ENCODE measurements around the gene NME7. TPM values are rescaled to one million over a fixed set of nuclear protein-coding genes. Genes with fewer than 3 reads are reported as not detected.

Gene NME7
- total RNA-seq, 1 experiment from 2014 or later: 30.3 TPM

- intact Hi-C loops (cut with micrococcal nuclease; ENCODE audit: unreplicated experiment): no loop called here
- Histone ChIP-seq H3K27ac (ENCODE audit: low read length) (no peak overlapping the region), H3K4me3 (ENCODE audit: low read depth in 2 of 2, low read length in 2 of 2) (no peak overlapping the region), H3K4me1 (ENCODE audit: control insufficient read depth, insufficient read depth, low read length) (no peaks in the 10 kb centered on the region), H3K36me3 (ENCODE audit: control insufficient read depth, insufficient read depth, low read length) (no peaks in the 10 kb centered on the region), H3K27me3 (ENCODE audit: control insufficient read depth, insufficient read depth, low read length) (no peaks in the 10 kb centered on the region), H3K9me3 (ENCODE audit: control insufficient read depth, insufficient read depth, low read depth, low read length) (no peaks in the 10 kb centered on the region)
- in situ Hi-C loops (cut with HindIII; ENCODE audit: low pct_unique_long_range_greater_than_20kb, low sequenced_read_pairs): no loop called here
- ChIA-PET CTCF (no interaction called here), POLR2A (no interaction called here)
- ATAC-seq (no peak), DNase-seq (ENCODE audit: low read depth, low spot score) (no peak)
- no TSS peak for BruUV-seq (replicated peaks)
- TF ChIP-seq, protein P1, sequence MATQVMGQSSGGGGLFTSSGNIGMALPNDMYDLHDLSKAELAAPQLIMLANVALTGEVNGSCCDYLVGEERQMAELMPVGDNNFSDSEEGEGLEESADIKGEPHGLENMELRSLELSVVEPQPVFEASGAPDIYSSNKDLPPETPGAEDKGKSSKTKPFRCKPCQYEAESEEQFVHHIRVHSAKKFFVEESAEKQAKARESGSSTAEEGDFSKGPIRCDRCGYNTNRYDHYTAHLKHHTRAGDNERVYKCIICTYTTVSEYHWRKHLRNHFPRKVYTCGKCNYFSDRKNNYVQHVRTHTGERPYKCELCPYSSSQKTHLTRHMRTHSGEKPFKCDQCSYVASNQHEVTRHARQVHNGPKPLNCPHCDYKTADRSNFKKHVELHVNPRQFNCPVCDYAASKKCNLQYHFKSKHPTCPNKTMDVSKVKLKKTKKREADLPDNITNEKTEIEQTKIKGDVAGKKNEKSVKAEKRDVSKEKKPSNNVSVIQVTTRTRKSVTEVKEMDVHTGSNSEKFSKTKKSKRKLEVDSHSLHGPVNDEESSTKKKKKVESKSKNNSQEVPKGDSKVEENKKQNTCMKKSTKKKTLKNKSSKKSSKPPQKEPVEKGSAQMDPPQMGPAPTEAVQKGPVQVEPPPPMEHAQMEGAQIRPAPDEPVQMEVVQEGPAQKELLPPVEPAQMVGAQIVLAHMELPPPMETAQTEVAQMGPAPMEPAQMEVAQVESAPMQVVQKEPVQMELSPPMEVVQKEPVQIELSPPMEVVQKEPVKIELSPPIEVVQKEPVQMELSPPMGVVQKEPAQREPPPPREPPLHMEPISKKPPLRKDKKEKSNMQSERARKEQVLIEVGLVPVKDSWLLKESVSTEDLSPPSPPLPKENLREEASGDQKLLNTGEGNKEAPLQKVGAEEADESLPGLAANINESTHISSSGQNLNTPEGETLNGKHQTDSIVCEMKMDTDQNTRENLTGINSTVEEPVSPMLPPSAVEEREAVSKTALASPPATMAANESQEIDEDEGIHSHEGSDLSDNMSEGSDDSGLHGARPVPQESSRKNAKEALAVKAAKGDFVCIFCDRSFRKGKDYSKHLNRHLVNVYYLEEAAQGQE (IDR thresholded peaks at IDR 0.05; ENCODE audit: insufficient read depth in 1 of 2, low read depth in 2 of 2, low read length in 1 of 2): no peak
- TF ChIP-seq CTCF (IDR thresholded peaks at IDR 0.05) (no peak), POLR2AphosphoS5 (IDR thresholded peaks at IDR 0.05; ENCODE audit: low read depth, low read length) (no peak), SIN3A (IDR thresholded peaks at IDR 0.05; ENCODE audit: borderline replicate concordance, insufficient read depth, low read depth, low read length) (no peak), TCF7L2 (IDR thresholded peaks at IDR 0.05; ENCODE audit: low read depth, low read length) (no peak)
Measured at GRCh38 chr1:169318536-169319244, 48.9 kb downstream of the NME7 start.

DNA sequence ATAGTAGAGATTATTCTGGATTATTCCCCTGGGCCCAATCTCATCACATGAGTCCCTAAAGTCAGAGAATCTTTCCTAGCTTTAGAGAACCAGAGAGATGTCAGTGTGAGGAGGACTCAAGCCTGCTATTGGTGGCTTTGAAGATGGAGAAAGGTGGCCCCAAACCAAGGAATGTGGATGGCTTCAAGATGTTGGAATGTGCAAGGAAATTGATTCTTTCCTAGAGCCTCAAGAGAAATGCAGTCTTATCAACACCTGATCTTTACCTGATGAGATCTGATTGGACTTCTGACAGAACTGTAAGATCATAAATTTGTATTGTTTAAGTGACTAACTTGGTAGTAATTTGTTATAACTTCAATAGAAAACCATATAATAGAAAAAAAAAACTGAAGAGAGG is 51.0 kb downstream of the NME7 start:
- DNase-seq (ENCODE audit: low read depth, low spot score): no peak

More for the DNA sequence above, 51.0 kb downstream of the NME7 start:
- ChIA-PET CTCF (no interaction called here), POLR2A (no interaction called here)
- Histone ChIP-seq H3K4me3 (ENCODE audit: low read depth in 2 of 2, low read length in 2 of 2) (no peak overlapping the region), H3K9me3 (ENCODE audit: control insufficient read depth, insufficient read depth, low read depth, low read length) (no peaks in the 10 kb centered on the region), H3K36me3 (ENCODE audit: control insufficient read depth, insufficient read depth, low read length) (no peaks in the 10 kb centered on the region), H3K4me1 (ENCODE audit: control insufficient read depth, insufficient read depth, low read length) (no peaks in the 10 kb centered on the region), H3K27ac (ENCODE audit: low read length) (no peak overlapping the region), H3K27me3 (ENCODE audit: control insufficient read depth, insufficient read depth, low read length) (no peaks in the 10 kb centered on the region)
- ATAC-seq: no peak
- TF ChIP-seq, protein P1 (IDR thresholded peaks at IDR 0.05; ENCODE audit: insufficient read depth in 1 of 2, low read depth in 2 of 2, low read length in 1 of 2): no peak
- TF ChIP-seq CTCF (IDR thresholded peaks at IDR 0.05) (no peak), TCF7L2 (IDR thresholded peaks at IDR 0.05; ENCODE audit: low read depth, low read length) (no peak)
- no TSS peak for BruUV-seq (replicated peaks)
- in situ Hi-C loops (cut with HindIII; ENCODE audit: low pct_unique_long_range_greater_than_20kb, low sequenced_read_pairs): no loop called here
- intact Hi-C loops (cut with micrococcal nuclease; ENCODE audit: unreplicated experiment): no loop called here
